GM21360 (cell line): ENCODE data around the gene YIF1A.
"Not testable (repeated sequence)": the region's sequence is repeated elsewhere in the genome, so short reads cannot be mapped to it uniquely, and the experiment has no call there.

Source experiments
- ATAC-seq: cut with Tn5 transposase; IDR thresholded peaks from one replicate; pipeline ENCODE4 v1.9.1; 2021; ENCODE audit warnings: mild to moderate bottlenecking, moderate library complexity; ENCODE audit not compliant: unreplicated experiment

YIF1A gene

GRCh38 chr11:66272596-66272995, 16.3 kb downstream of the YIF1A start:
- ATAC-seq, result no peak

GRCh38 chr11:66271816-66272215, 17.1 kb downstream of the YIF1A start:
- no peak for ATAC-seq

GRCh38 chr11:66268952-66269905, 19.7 kb downstream of the YIF1A start:
- no peak for ATAC-seq

GRCh38 chr11:66268244-66268951, 20.5 kb downstream of the YIF1A start, which contains the start of gene RAB1B:
Gene RAB1B, plus strand, starts transcription at chr11:66268639. Its CDS starts 41 bp downstream, at chr11:66268680.
- peak; percentile 70 for ATAC-seq

DNA sequence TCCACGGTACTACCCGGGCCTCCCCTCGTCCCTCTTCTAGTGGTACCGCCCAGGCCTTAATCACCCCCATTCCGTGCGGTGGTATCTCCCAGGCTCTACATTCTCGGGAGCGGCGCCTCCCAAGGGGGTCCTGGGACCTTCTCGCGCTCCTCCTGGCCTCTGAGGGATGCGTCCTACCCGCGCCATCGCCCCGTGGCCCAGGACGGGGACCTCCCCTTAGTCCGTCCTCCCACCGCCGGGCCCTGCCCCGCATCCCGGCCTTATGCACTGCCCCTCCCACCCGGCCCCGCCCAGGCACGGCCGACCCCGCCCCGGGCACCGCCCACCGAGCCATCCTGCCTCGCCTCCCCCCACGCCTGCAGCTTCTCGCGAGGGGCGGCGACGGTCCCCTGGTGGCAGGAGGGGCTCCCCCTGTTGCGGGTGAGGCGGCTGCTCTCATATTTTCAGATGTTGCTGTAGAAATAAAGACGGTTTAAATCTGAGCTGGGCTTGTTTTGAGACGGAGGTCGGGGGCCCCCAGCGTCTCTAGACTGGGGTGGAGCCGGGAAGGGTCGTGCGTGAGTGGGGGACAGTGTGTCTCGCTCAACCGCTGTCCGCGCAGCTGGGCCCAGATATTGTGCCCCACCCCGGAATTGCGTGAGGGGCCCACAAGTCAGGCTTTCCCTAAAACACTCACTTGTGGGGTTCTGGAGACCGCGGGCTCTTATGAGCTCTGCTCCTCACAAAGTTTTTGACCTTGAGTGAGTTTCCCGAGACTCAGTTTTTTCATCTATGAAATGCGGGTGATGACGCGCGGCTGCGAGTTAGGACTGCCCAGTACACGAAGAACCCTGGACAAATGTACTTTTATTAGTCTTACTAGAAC, 21.3 kb downstream of the YIF1A start:
- peak; percentile 38 for ATAC-seq

DNA sequence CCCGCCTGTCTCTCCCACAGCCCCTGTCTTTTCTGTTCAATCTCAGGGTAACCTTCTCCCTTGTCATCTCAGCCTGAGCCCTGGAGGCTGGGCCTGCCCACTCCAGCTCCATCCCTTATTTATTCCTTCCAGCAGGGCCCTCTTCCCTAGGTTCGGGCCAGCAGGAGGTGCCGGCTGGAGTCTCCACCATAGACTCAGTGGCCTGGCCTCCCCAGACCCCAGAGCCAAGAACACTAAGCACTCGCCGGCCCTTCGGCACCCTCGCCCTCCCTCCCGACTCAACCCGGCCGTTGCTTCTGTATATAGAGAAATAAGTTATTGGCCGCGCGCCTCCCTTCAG, 21.9 kb downstream of the YIF1A start:
- ATAC-seq, result no peak

DNA sequence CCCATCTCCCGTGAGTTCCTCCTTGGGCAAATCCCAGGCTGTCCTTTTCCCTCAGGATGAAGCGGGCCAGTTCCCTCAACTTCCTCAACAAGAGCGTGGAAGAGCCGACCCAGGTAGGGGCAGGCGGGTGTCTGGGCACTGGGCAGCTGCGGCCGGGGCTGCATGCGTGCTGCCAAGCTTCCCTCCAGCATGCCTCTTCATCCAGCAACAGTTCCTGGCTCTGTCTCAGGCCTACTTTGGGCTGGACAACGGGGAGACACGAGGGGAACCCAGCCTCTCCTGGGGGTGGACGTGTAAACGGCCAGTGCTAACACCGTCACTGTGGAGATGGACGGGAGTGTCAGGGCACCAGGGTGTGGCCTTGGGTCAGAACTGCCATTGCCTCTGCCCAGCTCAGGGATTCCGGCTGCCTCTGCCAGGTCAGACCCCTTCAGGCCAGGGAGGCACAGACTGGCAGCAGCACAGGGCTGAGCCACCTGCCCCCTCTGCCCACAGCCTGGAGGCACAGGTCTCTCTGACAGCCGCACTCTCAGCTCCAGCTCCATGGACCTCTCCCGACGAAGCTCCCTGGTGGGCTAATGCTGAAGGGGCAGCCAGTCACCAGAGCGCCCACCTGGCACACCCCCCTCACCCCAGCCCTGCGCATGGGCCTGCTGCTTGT, 22.4 kb downstream of the YIF1A start:
- no peak for ATAC-seq

DNA sequence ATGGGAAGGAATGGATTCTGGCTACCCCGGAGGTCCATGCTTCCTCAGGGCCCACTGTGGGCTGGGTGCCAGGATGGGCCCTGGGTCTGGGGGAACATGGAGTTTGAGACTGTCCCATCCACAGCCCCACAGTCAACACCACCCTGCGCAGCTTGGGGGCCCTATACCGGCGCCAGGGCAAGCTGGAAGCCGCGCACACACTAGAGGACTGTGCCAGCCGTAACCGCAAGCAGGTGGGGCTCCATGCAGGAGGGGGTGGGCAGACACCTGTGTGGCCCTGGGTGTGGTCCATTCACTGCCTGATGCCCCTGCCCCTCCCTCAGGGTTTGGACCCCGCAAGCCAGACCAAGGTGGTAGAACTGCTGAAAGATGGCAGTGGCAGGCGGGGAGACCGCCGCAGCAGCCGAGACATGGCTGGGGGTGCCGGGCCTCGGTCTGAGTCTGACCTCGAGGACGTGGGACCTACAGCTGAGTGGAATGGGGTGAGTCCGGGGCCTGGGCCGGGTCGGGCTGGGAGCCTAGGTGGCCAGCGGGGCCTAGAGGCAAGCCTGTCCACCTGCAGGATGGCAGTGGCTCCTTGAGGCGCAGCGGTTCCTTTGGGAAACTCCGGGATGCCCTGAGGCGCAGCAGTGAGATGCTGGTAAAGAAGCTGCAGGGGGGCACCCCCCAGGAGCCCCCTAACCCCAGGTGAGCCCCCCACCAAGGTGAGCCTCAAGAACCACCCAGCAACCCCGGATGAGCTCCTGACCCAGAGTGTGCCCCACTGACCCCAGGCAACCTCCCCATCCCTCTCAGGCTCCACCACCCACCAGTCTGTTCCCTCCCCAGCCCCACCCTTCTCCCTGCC, 23.2 kb downstream of the YIF1A start:
- no peak for ATAC-seq

DNA sequence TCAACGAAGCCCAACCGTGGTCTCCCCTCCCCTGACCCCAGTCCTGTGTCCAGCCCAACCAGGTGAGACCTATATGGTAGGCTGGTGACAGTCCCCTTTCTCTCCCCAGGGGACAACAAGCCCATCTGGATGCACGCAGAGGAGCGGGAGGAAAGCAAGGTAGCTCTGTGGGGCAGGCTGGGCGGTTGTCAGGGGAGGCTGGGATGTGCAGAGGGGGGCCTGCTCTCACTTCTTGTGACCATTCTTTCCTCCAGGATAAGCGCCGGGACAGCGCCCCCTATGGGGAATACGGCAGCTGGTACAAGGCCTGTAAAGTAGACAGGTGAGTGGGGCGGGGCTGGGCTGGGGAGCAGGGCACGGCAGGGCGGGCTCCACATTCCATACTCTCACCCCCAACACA, 24.0 kb downstream of the YIF1A start:
- no peak for ATAC-seq

DNA sequence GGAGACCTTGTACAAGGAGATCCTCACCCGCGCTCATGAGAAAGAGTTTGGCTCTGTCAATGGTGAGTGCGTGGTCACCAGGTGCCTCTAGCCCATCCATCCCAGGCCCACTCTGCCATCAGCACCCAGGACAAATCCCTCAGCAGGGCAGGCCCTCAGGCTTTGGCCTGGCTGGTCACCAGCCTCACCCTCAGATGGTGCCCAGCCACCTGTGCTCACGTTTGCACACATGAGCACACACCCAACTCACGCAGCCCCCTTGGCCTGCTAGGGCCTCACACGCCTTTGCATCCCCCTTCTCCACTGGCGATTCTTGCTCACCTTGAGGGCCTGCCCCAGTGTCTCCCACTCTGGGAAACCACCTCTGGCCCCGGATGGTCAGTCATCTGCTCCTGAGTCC, 24.6 kb downstream of the YIF1A start:
- ATAC-seq, result no peak

DNA sequence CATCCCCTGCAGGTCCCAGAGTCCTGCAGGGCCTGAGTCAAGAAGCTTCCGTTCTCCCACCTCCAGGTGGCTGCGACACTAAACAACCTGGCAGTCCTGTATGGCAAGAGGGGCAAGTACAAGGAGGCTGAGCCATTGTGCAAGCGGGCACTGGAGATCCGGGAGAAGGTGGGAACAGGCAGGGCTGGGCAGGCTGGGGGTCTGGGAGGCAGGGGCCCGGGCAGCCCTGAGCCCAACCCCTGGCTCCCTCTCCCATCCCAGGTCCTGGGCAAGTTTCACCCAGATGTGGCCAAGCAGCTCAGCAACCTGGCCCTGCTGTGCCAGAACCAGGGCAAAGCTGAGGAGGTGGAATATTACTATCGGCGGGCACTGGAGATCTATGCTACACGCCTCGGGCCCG, 25.2 kb downstream of the YIF1A start:
- ATAC-seq, result no peak

GRCh38 chr11:66263231-66263630, 25.7 kb downstream of the YIF1A start:
- ATAC-seq, result no peak

DNA sequence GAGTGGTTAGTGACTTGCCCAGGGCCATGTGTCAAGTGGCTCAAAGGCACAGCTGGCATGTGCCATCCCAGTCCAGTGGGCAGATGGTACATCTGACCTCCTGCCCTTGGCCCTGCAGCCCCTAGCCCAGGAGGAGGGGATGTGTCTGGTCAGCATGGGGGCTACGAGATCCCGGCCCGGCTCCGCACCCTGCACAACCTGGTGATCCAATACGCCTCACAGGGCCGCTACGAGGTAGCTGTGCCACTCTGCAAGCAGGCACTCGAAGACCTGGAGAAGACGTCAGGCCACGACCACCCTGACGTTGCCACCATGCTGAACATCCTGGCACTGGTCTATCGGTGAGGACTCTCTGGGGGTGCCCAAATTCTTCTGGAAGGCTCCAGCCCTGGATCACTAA, 26.2 kb downstream of the YIF1A start:
- no peak for ATAC-seq

DNA sequence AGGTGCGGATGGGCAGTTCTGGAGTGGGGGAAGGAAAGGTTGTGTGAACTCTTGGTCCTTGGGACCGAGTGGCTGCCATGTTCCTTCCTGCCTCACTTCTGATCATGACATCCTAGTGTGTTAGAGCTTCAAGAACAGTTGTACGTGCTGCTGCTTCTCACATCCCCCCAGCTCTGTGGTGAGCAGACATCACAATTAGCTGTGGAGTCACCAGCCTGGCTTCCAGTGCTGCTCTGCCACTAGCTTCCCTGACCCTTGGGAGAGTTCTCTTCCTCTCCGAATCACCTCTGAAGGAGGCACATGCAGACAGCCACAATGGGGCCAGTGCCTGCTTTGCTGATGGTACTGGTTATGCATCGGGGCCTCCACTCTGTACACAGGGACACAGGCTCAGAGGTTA, 26.8 kb downstream of the YIF1A start:
- no peak for ATAC-seq

GRCh38 chr11:66261578-66261977, 27.4 kb downstream of the YIF1A start:
- ATAC-seq, result no peak

DNA sequence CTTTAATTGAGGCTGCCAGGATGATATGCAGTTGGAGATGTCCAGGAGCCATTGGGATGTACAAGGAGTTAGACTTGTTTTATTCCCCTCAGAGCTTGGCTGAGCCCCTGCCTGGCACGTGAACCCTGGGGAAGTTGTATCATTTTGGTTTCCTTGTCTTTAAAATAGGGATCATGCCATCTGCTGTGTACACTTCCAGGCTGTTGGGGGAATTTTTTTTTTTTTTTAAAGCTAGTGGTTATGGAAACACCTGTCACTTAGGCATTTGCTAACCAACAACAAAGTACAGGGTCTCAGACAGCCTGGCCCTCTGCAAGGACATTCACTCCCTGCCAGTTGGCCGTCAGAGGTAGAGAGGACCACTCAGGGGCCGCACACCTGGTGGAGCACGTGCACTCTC, 29.0 kb downstream of the YIF1A start:
- no peak for ATAC-seq

DNA sequence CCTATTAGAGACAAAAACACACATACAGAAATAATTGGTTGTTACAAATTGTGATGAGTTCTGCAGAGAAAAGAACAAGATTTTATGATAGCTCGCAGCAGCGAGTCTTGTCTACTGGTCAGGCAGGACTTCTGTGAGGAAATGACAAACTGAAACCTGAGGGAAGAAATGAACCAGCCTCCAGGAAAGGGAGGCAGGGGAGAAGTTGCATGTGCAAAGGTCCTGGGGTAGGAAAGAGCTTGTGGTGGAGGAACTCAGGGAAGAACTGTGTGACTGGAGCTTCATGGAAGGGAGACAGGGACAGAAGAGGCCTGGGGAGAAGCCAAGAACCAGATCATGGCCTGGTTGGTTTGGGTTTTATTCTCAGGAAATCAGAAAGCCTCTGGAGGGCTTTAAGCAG, 29.7 kb downstream of the YIF1A start:
- no peak for ATAC-seq

DNA sequence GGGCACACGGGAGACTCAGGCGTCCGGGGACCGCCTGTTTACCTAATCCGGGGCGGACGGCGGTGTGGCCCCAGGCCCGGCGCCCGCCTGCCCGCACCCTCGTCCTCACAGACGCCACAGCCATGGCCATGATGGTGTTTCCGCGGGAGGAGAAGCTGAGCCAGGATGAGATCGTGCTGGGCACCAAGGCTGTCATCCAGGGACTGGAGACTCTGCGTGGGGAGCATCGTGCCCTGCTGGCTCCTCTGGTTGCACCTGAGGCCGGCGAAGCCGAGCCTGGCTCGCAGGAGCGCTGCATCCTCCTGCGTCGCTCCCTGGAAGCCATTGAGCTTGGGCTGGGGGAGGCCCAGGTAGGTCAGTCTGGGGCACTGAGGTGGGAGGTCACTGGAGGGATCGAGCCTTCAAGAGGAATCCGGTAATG, 30.5 kb downstream of the YIF1A start:
- no peak for ATAC-seq

DNA sequence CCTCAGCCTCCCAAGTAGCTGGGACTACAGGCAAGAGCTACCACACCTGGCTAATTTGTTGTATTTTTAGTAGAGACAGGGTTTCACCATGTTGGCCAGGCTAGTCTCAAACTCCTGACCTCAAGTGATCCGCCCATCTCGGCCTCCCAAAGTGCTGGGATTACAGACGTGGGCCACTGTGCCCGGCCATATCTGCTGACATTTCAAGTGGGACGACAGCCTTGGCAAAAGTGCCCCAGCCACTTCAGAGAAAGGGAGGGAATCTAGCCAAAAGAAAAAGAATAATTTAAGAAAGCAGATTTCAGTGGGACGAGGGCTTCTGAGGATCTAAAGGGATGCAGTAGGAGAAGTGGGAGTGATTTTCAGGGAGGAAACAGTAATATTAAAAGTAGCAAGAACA, 35.9 kb downstream of the YIF1A start:
- ATAC-seq, result not testable (repeated sequence)

DNA sequence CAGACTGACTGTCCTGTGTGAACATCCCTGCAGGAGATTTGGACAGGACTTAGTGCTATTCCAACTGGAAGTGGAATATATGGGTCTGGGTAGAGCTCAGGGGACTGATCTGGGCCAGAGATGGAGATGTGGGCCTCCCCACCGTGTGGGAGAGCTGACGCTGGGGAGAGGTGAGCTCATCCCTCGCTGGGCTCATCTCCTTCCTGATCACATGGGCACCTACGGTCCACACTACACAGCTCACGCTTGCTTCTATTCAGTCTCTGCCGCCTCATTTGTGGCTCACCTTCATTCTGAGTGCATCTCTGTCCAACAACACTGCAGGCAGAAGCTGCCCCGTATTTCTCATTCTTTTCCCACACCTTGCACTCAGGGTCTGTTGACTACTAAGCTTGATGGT, 37.1 kb downstream of the YIF1A start:
- no peak for ATAC-seq
